NCI-H187 treated with DMSO at 0.1 percent for 48 hours (cell line): Measurements from ENCODE around the gene COX4I1.
A peak's percentile ranks its signal among the peaks of the same experiment; 100 is the strongest.

Experiments
- DNase-seq: peaks from one replicate; lab custom pipeline; 2025; lab: John Stamatoyannopoulos, UW

COX4I1 gene

DNA sequence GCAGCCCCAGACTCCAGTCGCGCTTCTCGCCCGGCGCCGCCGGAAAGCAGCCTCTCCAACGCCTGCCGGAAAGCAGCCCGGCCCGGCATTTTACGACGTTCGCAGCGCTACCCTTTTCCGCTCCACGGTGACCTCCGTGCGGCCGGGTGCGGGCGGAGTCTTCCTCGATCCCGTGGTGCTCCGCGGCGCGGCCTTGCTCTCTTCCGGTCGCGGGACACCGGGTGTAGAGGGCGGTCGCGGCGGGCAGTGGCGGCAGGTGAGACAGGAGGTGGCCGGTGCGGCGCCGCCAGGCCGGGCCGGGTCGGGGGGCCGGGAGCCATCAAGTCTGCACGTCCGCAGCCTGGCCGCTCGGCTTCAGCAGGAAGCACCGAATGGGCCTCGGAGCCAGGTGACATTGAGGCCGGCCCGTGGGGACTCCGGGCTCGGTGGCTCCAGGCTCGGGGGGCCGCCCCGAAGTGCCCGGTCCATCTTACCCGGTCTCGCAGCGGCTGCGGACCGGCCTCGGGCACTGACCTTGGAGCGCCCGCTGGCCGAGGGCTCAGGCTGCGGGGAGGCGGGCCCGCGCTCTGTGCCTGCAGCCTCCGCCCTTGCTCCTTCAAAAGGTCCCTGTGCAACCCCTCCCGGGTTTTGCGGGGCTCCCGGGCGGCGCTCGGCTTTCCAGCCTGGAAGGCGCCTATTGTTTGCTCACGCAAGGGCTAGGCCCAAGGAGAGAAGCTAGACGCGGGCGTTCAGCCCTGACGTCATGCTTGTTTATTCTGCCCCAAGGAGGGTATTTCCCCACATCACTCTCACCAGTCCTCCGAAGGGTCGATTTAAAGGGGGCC lies at the start of gene COX4I1, which contains the start of gene EMC8:
Gene COX4I1, plus strand, starts transcription at position 199 of the 824 bp plus-strand sequence. CDS start 1,511 bp downstream, outside the sequence.
Gene EMC8, minus strand, starts transcription at position 48 of the 824 bp plus-strand sequence. CDS start 249 bp downstream, outside the sequence.
- DNase-seq, result peak; percentile 56

DNA sequence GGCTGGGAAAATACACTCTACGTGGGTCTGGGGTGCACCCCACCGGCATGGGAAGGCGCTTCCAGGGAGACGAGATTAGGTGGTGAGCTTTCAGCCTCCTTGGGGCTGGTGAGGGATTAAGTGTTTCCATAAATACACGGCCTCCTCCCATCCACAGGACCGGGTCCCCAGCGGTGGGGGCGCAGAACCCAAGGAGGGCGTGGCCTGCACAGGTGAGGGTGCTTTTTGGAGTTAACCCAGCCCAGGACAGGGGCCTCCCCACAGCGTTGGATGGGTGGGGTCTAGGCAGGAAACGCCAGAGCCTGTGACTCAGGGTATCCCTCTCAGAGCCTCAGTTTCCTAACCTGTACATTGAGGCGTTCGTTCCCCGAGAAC lies 49.7 kb upstream of the COX4I1 start:
- DNase-seq, result no peak

DNA sequence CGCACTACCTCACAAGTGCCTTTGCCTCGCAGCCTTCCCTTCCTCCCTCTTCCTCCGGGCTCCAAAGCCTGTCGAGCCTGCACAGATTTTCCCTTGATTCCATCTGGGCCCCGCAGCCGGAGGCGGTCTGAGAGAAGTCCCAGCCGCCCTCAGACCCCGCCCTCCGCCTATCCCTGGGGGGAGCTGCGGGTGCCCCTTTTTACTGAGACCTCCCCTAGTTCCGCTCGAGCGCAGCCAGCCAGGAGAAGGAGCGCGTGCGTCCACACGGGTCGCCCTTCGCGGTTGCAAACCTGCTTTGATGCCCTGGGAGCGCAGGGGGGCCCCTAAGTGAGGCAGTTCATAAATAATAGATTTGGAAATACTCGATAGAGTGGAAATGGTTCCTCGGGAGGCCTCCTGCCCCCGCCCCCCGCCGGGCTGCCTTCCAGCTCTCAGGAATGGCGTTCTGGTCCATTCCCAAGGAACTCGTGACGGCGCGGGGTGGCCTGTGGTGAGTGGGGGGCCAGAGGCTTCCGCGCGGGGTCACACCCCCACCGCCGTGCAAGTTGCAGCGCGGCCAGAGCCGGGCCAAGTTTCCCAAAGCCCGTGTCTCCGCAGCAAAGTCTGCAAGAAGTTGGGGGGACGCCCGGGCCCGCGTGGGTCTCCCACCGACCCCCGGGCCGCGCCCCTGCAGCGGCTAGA lies 49.2 kb upstream of the COX4I1 start:
- no peak for DNase-seq

- no peak for DNase-seq
Measured at GRCh38 chr16:85750827-85751697, 48.4 kb upstream of the COX4I1 start, which contains the start of gene C16orf74. Gene C16orf74, minus strand, starts transcription at chr16:85751096. Its CDS starts 15,879 bp downstream, at chr16:85735217.

- DNase-seq, result no peak
Measured at GRCh38 chr16:85751698-85752501, 47.6 kb upstream of the COX4I1 start.

DNA sequence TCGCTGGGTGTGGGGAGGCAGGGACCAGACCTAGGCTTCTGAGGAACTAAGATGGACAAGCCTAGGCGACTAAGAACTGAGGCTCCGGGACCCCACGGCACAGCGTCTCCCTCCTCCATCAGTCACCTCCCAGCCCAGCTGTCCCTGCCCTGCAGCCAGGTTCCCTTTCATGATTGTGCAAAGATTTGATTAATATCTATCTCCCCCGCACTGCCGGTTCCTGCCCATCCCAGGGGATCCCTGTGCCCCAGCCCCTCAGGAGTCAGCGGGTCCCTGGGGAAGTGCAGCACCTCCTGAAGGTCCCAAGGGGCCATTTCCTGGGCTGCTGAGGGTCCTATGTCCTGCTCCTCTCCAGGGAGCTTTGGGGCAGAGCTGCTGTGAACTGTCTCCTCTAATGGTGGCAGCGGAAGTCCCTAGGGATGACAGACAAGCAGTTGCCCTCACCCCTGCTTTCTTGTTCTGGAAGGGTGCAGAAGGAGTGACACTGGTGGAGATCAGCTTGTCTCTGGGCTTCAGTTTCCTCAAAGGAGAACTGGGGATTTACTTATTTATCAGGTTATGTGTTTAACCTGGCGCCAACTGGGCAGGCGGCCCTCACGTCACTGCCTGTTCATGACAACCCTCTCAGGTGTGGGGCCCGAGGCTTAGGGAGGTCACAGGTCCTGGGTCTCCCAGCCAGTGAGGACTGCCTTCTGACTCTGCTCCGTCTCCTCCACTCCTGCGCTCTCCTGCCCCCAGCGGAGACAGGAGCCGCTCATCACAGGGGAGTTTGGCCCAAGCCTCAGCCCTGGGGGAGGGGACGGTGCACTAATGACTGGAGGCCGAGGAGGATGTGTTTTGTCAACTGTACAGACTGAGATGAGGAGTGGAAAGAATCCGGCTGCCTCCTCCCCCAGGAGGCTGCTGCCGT lies 46.7 kb upstream of the COX4I1 start:
- DNase-seq, result no peak

GRCh38 chr16:85753559-85753958 lies 45.9 kb upstream of the COX4I1 start:
- DNase-seq, result no peak

- no peak for DNase-seq
Measured at GRCh38 chr16:85753976-85754375, 45.5 kb upstream of the COX4I1 start.

DNA sequence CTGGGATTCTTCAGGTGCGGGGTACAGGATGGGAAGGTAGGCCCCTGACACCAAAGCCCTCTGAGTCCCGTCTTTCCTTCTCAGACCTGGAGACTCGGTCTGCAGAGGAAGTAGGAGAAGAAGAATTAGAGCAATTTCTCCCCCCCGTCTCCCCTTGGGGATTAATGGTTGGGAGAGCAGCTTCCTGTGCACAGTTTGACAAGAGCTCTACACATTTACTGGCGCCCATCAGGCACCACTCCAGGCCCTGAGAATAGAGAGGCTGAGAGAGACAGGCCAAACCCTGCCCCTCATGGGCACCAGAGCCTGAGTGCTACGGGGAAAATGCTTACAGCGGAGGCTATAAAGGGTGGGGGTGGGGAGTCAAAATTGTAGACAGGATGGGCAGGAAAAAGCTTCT lies 45.1 kb upstream of the COX4I1 start:
- no peak for DNase-seq

DNA sequence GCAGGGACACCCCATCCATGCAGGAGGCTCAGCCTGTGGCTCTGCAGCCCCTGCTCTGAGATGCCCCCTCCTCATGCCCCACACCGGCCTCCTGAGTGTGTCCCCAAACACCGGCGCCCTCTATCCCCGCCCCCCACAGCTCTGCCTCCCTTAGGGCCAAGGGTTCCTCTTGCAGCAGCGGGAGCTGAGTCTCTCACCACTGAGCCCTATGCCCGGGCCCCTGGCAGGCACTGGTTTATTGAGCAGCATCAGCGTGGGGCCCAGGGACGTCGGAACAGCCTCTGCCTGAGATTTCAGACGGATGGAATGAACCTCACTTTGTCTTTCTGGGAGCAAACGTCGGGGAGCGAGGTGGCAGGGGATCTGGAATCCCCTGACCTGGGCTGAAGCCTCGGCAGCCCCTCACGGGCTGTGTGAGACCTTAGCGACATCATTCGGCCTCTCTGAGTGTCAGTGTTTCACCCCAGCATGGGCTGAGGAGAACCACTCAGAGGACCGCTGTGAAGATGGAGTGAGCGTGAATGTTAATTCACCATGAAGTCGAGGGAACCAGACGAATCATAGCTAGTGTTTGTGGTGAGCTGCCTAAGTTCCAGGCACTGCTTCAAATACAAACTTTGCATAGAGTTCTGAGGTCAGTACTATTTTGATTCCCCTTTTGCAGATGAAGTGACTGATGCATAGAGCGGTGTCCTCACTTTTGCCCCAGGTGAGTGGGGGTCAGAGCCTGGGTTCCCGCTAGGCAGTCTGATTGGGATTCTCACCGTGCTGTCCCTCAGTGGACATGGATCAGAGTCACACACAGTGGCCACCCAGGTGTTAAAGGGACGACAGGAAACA lies 43.3 kb upstream of the COX4I1 start:
- DNase-seq, result no peak

DNA sequence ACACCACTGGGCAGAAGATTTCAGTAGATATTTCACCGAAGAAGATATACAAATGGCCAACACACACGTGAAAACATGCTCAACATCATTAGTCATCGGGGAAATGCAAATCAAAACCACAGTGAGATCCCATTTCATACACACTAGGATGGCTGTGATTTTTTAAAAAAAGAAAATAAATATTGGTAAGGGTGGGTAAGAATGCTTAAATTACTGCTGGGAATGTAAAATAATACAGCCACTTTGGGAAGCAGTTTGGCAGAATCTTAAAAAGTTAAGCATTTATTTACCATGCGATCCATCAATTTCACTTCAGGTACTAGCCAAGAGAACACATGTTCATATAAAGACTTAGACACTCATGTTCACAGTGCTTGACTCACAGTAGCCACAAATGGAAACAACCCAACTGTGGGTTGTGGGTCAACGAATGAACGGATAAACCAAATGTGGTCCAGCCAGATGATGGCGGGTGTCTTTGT lies 42.1 kb upstream of the COX4I1 start:
- DNase-seq, result no peak

GRCh38 chr16:85759136-85759535 lies 40.4 kb upstream of the COX4I1 start:
- no peak for DNase-seq

DNA sequence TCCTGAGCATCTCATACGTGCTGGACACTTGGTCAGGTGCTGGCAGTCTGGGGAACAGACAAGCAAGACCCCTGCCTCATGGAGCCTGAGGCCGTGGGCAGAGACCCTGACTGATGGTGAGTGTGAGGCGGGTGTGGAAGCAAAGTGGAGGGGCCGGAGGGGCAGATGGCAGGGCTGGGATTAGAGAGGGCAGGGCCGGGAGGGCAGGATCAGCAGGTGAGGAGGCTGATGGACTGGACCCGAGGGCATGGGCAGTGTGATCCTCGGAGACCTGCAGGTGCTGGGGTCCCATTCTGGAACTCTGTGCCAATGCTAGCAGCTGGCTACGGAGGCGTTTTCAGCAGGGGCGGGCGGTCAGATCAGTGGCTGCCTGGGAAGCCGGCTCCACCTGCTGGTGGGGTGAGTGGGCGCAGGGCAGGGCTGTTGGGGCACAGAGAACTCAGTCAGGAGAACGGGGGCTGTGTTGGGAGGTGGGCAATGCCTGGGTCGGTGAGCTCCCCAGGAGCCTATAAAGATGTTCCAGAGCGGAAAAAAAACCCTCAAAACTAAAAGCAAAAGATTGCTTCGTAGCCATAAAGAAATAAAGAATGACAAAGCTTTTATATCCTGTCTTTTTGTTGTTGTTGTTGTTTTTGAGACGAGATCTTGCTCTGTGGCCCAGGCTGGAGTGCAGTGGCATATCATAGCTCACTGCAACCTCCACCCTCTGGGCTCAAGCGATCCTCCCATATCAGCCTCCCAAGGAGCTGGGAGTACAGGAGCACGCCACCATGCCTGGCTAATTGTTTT lies 39.7 kb upstream of the COX4I1 start:
- no peak for DNase-seq

DNA sequence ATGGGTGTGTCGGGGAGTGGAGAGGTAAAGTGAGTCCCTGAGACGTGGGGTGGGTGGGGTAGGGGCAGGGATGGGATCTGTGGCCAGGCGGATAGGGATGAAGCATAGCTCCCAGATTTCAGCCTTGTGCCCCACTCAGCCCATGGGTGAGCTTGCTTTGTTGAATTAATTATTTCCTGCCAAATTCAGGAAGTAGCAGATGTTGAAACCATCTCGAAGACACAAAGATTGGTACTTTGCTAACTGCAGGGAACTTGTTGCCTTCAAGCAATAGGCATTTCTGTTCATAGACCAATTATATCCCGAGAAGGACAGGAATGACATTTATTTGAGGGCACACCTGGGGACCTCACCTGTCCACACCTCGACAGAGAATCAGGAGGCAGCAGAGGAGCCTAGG lies 37.6 kb upstream of the COX4I1 start:
- no peak for DNase-seq

DNA sequence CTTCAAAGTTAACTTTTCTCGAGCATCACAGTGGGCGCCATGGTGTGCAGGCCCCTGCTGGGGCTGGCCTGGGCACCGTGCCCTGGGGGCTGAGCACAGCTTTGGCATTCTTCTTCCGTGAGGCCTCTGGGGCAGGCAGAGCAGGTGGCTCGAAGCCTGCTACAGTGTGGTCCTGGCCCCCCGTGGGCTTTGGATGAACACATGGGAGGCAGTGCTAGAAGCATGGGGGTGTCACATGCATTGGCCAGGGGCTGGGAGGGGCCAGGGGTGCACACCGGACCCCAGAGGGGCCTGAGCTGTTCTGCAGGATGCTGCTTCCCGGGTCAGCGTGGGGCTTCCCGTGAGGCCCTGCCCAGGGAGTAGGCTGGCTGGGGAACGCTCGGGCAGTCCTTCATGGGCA lies 36.5 kb upstream of the COX4I1 start:
- DNase-seq, result no peak

DNA sequence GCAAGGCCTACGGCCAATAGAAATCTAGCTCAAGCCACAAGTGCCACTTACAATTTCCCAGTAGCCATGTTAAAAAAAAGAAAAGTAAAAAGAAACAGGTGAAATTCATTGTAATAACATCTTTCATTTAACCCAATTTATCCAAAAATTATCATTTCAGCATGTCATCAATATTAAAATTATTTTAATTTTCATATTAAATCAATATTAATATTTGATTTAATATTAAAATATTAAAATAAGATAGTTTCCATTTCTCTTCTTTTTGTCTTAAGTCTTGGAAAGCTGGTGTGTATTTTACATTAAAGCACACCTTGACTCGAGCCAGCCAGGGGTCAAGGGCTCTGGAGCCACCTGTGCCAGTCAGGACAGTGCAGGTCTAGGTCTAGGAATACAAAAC lies 35.9 kb upstream of the COX4I1 start:
- no peak for DNase-seq

- DNase-seq, result no peak
Measured at GRCh38 chr16:85765211-85765610, 34.3 kb upstream of the COX4I1 start.

GRCh38 chr16:85765767-85766166 lies 33.7 kb upstream of the COX4I1 start:
- no peak for DNase-seq
